Upper lobe of left lung (tissue), 4 donors: ENCODE data around the gene MESD.

Source experiments
- POLR2A ChIP-seq, 4 donors: fragments of 450-650 bp; IDR thresholded peaks; one replicate each; pipeline ENCODE4 v1.5.1; 2016 to 2017; ENCODE audit warnings: antibody characterized with exemption in 4 of 4, mild to moderate bottlenecking in 2 of 4
- POLR2AphosphoS5 ChIP-seq, 2 donors: sonication (generic); formaldehyde crosslinking; IDR thresholded peaks; one replicate each; pipeline ENCODE4 v1.5.1; 2017; ENCODE audit warnings: antibody characterized with exemption in 2 of 2
- TF ChIP-seq, protein P1 (sequence below), 6 experiments: fragments of 450-650 bp in 4 of 6; fragments of 200-600 bp in 2 of 6; sonication (generic) in 2 of 6; IDR thresholded peaks; one replicate each; pipeline ENCODE4 v1.5.1; 2016 to 2019; ENCODE audit warnings: antibody characterized with exemption in 6 of 6

DNA sequence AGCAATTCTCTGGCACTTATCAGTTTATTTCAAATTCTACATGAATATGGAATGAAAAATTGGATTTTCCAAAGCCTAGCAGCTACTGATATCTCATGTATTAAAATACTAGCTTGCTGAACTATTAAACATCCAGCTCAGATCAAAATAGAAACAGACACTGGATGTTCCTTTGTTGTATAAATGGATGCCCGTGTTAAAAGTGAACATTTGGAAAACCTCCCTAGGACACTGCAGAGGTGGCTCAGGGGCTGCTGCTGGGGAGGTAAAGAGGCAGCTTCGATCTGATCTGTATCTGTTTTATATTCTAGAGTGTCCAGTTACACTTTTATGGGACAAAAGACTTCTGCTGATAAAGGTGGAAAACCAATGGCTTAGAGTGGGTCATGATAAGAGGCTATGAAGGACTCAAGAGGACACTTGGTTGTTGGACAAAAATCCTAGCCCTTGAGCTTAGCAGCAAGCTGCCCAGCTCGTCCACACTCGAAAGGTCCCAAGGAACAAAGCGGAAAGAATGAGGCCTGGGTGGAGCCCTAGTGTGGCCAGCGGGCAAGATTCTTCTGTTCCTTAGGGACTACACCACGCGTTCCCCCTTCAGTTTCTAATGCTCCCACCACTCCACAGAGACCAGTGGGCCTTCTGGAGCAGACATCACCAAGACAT lies 9.9 kb downstream of the MESD start:
- no peak for TF ChIP-seq POLR2AphosphoS5 (IDR thresholded peaks at IDR 0.05)
- TF ChIP-seq POLR2A (IDR thresholded peaks at IDR 0.05): no peak
- TF ChIP-seq, protein P1, sequence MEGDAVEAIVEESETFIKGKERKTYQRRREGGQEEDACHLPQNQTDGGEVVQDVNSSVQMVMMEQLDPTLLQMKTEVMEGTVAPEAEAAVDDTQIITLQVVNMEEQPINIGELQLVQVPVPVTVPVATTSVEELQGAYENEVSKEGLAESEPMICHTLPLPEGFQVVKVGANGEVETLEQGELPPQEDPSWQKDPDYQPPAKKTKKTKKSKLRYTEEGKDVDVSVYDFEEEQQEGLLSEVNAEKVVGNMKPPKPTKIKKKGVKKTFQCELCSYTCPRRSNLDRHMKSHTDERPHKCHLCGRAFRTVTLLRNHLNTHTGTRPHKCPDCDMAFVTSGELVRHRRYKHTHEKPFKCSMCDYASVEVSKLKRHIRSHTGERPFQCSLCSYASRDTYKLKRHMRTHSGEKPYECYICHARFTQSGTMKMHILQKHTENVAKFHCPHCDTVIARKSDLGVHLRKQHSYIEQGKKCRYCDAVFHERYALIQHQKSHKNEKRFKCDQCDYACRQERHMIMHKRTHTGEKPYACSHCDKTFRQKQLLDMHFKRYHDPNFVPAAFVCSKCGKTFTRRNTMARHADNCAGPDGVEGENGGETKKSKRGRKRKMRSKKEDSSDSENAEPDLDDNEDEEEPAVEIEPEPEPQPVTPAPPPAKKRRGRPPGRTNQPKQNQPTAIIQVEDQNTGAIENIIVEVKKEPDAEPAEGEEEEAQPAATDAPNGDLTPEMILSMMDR (IDR thresholded peaks at IDR 0.05): no peak
